H9 (cell line): Measurements from ENCODE around the gene ERC1. TPM values are rescaled to one million over a fixed set of nuclear protein-coding genes. Genes with fewer than 3 reads are reported as not detected.

Experiments
- DNase-seq: peaks from one replicate; pipeline ENCODE4 v3.0.0-alpha.2; 2017
- H2AFZ ChIP-seq: one replicate; pipeline ENCODE4 v1.6.1; 2013; ENCODE audit warnings: mild to moderate bottlenecking, low read length, control low read depth, moderate library complexity
- H2AK5ac ChIP-seq: 2 replicates; pipeline ENCODE4 v1.6.1; 2013; ENCODE audit warnings: low read length, control low read depth, mixed read lengths; ENCODE audit not compliant: insufficient read length
- H2BK120ac ChIP-seq: one replicate; pipeline ENCODE4 v1.6.1; 2013; ENCODE audit warnings: low read depth, mild to moderate bottlenecking, low read length, control low read depth, inconsistent platforms; ENCODE audit not compliant: poor library complexity, severe bottlenecking
- H2BK12ac ChIP-seq: 2 replicates; pipeline ENCODE4 v1.6.1; 2013; ENCODE audit warnings: low read length, control low read depth, mixed read lengths, low read depth; ENCODE audit not compliant: insufficient read length
- H2BK15ac ChIP-seq: 2 replicates; pipeline ENCODE4 v1.6.1; 2013; ENCODE audit warnings: low read depth, low read length, control low read depth
- H2BK20ac ChIP-seq: one replicate; pipeline ENCODE4 v1.6.1; 2013; ENCODE audit warnings: low read depth, mild to moderate bottlenecking, low read length, control low read depth, inconsistent platforms; ENCODE audit not compliant: poor library complexity, severe bottlenecking
- H2BK5ac ChIP-seq: 2 replicates; pipeline ENCODE4 v1.6.1; 2013; ENCODE audit warnings: low read length, control low read depth, mixed read lengths; ENCODE audit not compliant: insufficient read length
- H3K14ac ChIP-seq: 2 replicates; pipeline ENCODE4 v1.6.1; 2013; ENCODE audit warnings: low read length, control low read depth; ENCODE audit not compliant: insufficient read depth
- H3K18ac ChIP-seq: 2 replicates; pipeline ENCODE4 v1.6.1; 2013; ENCODE audit warnings: low read depth, mild to moderate bottlenecking, mixed read lengths, low read length, control low read depth; ENCODE audit not compliant: insufficient read length
- H3K23ac ChIP-seq: 2 replicates; pipeline ENCODE4 v1.6.1; 2013; ENCODE audit warnings: low read length, control low read depth, mixed read lengths, low read depth; ENCODE audit not compliant: insufficient read length
- H3K23me2 ChIP-seq: 2 replicates; pipeline ENCODE4 v1.6.1; 2013; ENCODE audit warnings: low read depth, mild to moderate bottlenecking, mixed read lengths, low read length, control low read depth; ENCODE audit not compliant: insufficient read length, poor library complexity, severe bottlenecking
- H3K27ac ChIP-seq: 2 replicates; pipeline ENCODE4 v1.5.1; 2013; ENCODE audit warnings: low read length, control low read depth, mixed read lengths, low read depth; ENCODE audit not compliant: insufficient read length
- H3K27me3 ChIP-seq: 2 replicates; pipeline ENCODE4 v1.6.1; 2013; ENCODE audit warnings: low read length, control low read depth, inconsistent platforms; ENCODE audit not compliant: insufficient read depth
- H3K4ac ChIP-seq: 2 replicates; pipeline ENCODE4 v1.6.1; 2013; ENCODE audit warnings: low read depth, mild to moderate bottlenecking, control low read depth, inconsistent platforms, low read length, moderate library complexity
- H3K4me1 ChIP-seq: 2 replicates; pipeline ENCODE4 v1.6.1; 2013; ENCODE audit warnings: low read length, control low read depth, inconsistent platforms; ENCODE audit not compliant: insufficient read depth
- H3K4me2 ChIP-seq: 2 replicates; pipeline ENCODE4 v1.6.1; 2013; ENCODE audit warnings: low read length, control low read depth, mixed read lengths; ENCODE audit not compliant: insufficient read length, insufficient read depth
- H3K56ac ChIP-seq: 2 replicates; pipeline ENCODE4 v1.6.1; 2013; ENCODE audit warnings: low read depth, mild to moderate bottlenecking, mixed read lengths, low read length, control low read depth; ENCODE audit not compliant: insufficient read length
- H3K79me1 ChIP-seq: 2 replicates; pipeline ENCODE4 v1.6.1; 2013; ENCODE audit warnings: low read depth, mild to moderate bottlenecking, moderate library complexity, low read length, control low read depth, inconsistent platforms; ENCODE audit not compliant: insufficient read depth, poor library complexity, severe bottlenecking
- H3K79me2 ChIP-seq: 2 replicates; pipeline ENCODE4 v1.6.1; 2013; ENCODE audit warnings: low read length, control low read depth, inconsistent platforms; ENCODE audit not compliant: insufficient read depth
- H3K9ac ChIP-seq: 2 replicates; pipeline ENCODE4 v1.6.1; 2013; ENCODE audit warnings: low read length, control low read depth, mixed read lengths; ENCODE audit not compliant: insufficient read length; ENCODE audit errors: extremely low read depth
- H3K9me3 ChIP-seq: one replicate; pipeline ENCODE4 v1.6.1; 2013; ENCODE audit warnings: low read depth, low read length, inconsistent platforms; ENCODE audit not compliant: control insufficient read depth
- H3T11ph ChIP-seq: one replicate; pipeline ENCODE4 v1.6.1; 2013; ENCODE audit warnings: mild to moderate bottlenecking, low read length, control low read depth, inconsistent platforms
- H4K20me1 ChIP-seq: one replicate; pipeline ENCODE4 v1.6.1; 2013; ENCODE audit not compliant: control insufficient read depth, insufficient read length, insufficient read depth
- H4K5ac ChIP-seq: 2 replicates; pipeline ENCODE4 v1.6.1; 2013; ENCODE audit warnings: low read depth, mild to moderate bottlenecking, mixed read lengths, low read length, control low read depth; ENCODE audit not compliant: insufficient read length
- H4K8ac ChIP-seq: replicated peaks from 2 replicates; pipeline ENCODE4 v1.6.1; 2013; ENCODE audit warnings: low read length, control low read depth, mixed read lengths, low read depth; ENCODE audit not compliant: insufficient read length
- H4K91ac ChIP-seq: 2 replicates; pipeline ENCODE4 v1.6.1; 2013; ENCODE audit warnings: low read depth, mild to moderate bottlenecking, moderate library complexity, mixed read lengths, low read length, control low read depth; ENCODE audit not compliant: insufficient read length
- H3K27ac Mint-ChIP-seq, 3 experiments: 2 replicates in 2 of 3; 3 replicates in 1 of 3; pipeline ENCODE4 v1.8.0; 2020 to 2021; ENCODE audit warnings: mixed read lengths in 3 of 3, mild to moderate bottlenecking in 1 of 3, moderate library complexity in 1 of 3
- H3K27me3 Mint-ChIP-seq: 2 replicates; pipeline ENCODE4 v1.8.0; 2021; ENCODE audit warnings: low read depth, mild to moderate bottlenecking, moderate library complexity, mixed read lengths
- H3K36me3 Mint-ChIP-seq, 3 experiments: 2 replicates in 2 of 3; 3 replicates in 1 of 3; pipeline ENCODE4 v1.8.0; 2020 to 2021; ENCODE audit warnings: low read depth in 3 of 3, mixed read lengths in 3 of 3; ENCODE audit not compliant: insufficient read depth in 1 of 3
- H3K4me1 Mint-ChIP-seq, 2 experiments: 2 replicates each; pipeline ENCODE4 v1.8.0; 2020; ENCODE audit warnings: mixed read lengths in 2 of 2
- H3K4me3 Mint-ChIP-seq, 2 experiments: 2 replicates in 1 of 2; 3 replicates in 1 of 2; pipeline ENCODE4 v1.8.0; 2020 to 2021; ENCODE audit warnings: mild to moderate bottlenecking in 2 of 2, mixed read lengths in 2 of 2, moderate library complexity in 1 of 2
- H3K9me3 Mint-ChIP-seq, 2 experiments: 2 replicates in 1 of 2; 3 replicates in 1 of 2; pipeline ENCODE4 v1.8.0; 2020; ENCODE audit warnings: mild to moderate bottlenecking in 2 of 2, mixed read lengths in 2 of 2, moderate library complexity in 1 of 2
- CTCF ChIP-seq: fragments of 200-600 bp; sonication (generic); conservative IDR thresholded peaks from 3 replicates; pipeline ENCODE4 v1.8.0; 2021; ENCODE audit warnings: antibody characterized with exemption, mild to moderate bottlenecking
- WGBS: extraction: QIAGEN DNeasy Blood & Tissue Kit; methylation state at CpG from one replicate; pipeline ENCODE4 v1.1.7; 2013; ENCODE audit warnings: missing lambda C conversion rate, low lambda C conversion rate, mixed read lengths; ENCODE audit not compliant: insufficient read length; ENCODE audit errors: extremely low coverage; 5-methylcytosine and 5-hydroxymethylcytosine counted together
- total RNA-seq: library from RNA; stranded (reverse); gene quantifications from 2 replicates; pipeline ENCODE4 v1.2.1, GENCODE V29; 2021

The ERC1 gene
- total RNA-seq, 1 experiment from 2014 or later: 51.2 TPM

GRCh38 chr12:1418144-1418543 is 427.1 kb downstream of the ERC1 start:
- Histone ChIP-seq H3T11ph (no peak overlapping the region), H4K8ac (no peak overlapping the region), H2BK20ac (no peak overlapping the region), H2BK120ac (no peak overlapping the region), H2AFZ (no peak overlapping the region), H2AK5ac (no peak overlapping the region), H3K56ac (no peak overlapping the region), H3K18ac (no peak overlapping the region), H3K79me1 (no peaks in the 10 kb centered on the region), H3K79me2 (no peaks in the 10 kb centered on the region), H2BK5ac (no peak overlapping the region), H3K27me3 (no peaks in the 10 kb centered on the region; the same call in 1 of the 2 replicates), H3K27ac (no peak overlapping the region), H2BK12ac (no peak overlapping the region), H3K4me1 (no peaks in the 10 kb centered on the region), H4K5ac (no peak overlapping the region), H3K23ac (no peak overlapping the region), H3K9me3 (peaks cover 10% of the 10 kb centered on the region), H3K4me2 (no peak overlapping the region), H4K91ac (no peak overlapping the region), H3K23me2 (no peaks in the 10 kb centered on the region), H2BK15ac (no peak overlapping the region), H3K4ac (no peak overlapping the region), H3K14ac (no peak overlapping the region), H3K9ac (no peak overlapping the region), H4K20me1 (no peaks in the 10 kb centered on the region)
- peaks cover 24 to 28% of the 10 kb centered on the region in 2 experiments for H3K9me3 Mint-ChIP-seq
- DNase-seq: no peak
- peaks cover 29 to 42% (median 30%) of the 10 kb centered on the region in 3 experiments for H3K36me3 Mint-ChIP-seq
- H3K27me3 Mint-ChIP-seq: peaks cover 58% of the 10 kb centered on the region
- no peak overlapping the region for H3K27ac Mint-ChIP-seq
- no peak for TF ChIP-seq CTCF
- H3K4me1 Mint-ChIP-seq: peaks cover 37 to 45% of the 10 kb centered on the region in 2 experiments
- WGBS: no CpG with 5 or more reads among the region's 2 CpGs
- no peak overlapping the region for H3K4me3 Mint-ChIP-seq
